GM21528 (cell line): ENCODE measurements around the gene TIE1.

Source experiments
- ATAC-seq: cut with Tn5 transposase; IDR thresholded peaks from one replicate; pipeline ENCODE4 v1.9.1; 2021; ENCODE audit warnings: mild to moderate bottlenecking, moderate library complexity; ENCODE audit not compliant: unreplicated experiment, low FRiP score

Gene TIE1

DNA sequence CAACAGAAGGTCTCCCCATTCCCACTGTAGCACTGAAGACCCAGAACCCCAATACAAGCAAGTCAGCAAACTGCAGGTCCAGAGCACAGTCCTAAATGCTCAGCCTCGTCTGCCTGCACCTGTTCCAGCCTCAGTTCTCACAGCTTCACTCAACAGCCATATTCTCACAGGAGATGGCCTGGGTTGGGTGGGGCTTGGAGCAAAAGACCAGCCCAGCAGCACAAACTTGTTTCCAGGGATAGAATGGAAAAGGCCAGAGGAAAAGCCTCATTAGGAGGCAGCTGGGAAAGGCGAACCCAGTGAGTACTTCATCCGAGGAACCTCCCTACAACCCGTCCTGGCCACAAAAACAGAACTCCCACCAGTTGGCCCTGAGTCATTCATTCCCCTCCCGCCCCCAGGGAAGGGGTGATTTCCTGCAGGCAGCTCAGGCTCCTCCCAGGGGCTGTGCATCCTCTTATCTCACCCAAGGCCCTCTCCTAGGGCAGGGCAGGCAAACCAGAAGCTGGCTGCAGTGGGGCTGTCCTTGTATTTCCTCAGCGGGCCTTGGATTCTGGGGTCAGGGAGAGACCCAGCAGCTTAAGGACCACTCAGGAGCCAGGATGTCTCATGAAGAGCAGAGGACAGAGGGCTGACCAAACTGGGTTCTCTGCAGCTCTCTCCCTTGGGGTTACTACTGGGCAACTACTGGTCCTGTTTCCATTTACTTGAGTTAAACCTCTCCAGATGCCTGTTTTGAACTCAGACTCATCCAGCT, 29.4 kb downstream of the TIE1 start:
- ATAC-seq: no peak

DNA sequence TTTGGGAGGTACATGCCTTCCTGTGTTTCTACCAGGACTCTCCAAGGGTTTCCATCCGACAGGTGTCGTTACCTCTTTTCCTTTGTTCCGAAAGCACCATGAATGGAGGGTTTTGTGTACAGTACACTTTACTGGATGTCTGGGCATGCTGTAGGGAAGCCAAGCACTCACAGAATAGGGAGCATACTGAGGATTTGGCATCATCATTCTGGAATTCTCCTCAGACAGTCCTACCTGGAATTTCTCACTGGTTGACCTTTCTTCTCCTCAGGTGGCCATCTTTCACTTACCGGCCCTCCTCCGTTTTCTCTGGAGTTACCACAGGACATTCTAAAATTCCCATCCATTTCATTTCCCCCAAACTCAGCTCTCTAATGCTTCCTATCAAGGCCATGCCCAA, 30.9 kb downstream of the TIE1 start:
- no peak for ATAC-seq

GRCh38 chr1:43334453-43335205, 33.8 kb downstream of the TIE1 start:
- no peak for ATAC-seq

- no peak for ATAC-seq
Observed at GRCh38 chr1:43337588-43337987, 36.8 kb downstream of the TIE1 start, which contains the start of gene MPL. Gene MPL (plus strand): TSS chr1:43337818. CDS start chr1:43337849, 31 bp downstream.

DNA sequence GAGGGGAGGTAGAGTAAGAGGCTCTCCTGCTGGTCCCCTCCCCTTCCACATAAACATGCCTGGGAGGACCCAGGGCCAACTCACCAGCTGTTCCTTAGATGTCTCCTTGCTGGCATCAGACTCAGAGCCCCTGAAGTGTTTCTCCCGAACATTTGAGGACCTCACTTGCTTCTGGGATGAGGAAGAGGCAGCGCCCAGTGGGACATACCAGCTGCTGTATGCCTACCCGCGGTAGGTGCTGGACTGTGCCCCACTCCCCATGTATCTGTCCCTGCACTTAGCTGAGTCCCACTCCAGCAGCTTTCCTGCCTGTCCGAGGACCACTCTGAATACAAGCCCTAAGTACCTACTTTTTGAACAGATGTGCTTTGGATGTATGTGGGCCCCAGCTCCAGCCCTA, 37.2 kb downstream of the TIE1 start:
- no peak for ATAC-seq

- no peak for ATAC-seq
Observed at GRCh38 chr1:43339584-43340232, 38.9 kb downstream of the TIE1 start.

DNA sequence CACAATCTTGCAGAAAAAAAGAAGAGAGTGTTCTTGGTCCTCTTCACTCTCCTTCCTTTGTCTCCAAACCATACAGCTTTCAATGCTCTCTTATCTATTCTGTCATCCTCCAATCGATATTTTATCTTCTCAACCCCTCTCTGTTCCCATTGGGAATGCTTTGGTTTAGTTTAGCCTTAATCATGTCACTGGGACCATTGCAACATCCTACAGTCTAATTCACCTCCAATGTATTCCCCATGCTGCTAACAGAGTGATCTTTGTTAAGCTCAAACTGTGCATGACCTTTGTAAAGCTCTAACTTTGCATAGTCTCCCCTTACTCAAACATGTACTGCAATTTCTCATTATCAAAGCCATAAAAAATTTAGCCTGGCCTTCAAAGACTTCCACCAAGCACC, 39.8 kb downstream of the TIE1 start:
- no peak for ATAC-seq

DNA sequence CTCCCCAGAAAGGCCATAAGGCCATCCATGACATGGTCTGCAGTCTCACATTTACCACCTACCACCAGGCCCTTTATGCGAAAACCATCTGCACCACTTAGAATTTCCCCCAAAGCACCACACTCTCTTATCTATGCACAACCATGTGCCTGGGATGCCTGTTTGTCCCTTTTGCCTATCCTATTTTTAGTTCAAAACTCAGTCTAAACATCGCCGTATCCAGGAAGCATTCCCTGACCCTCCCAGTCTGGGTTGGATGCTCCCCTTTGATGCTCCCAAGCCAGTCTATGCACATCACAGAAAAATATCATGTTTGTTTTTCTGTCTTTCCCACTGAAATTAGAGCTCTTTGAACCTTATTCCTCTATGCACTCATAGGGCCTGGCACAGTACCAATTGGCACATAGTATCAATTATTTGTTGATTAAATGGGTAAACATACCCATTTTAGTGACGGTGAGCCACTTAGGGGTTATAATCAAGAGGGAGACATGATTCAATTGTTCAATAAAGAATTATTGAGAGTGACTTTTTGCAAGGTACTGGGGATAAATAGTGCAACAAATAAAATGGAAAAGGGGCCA, 43.6 kb downstream of the TIE1 start:
- no peak for ATAC-seq

- no peak for ATAC-seq
Observed at GRCh38 chr1:43345120-43345519, 44.3 kb downstream of the TIE1 start.

DNA sequence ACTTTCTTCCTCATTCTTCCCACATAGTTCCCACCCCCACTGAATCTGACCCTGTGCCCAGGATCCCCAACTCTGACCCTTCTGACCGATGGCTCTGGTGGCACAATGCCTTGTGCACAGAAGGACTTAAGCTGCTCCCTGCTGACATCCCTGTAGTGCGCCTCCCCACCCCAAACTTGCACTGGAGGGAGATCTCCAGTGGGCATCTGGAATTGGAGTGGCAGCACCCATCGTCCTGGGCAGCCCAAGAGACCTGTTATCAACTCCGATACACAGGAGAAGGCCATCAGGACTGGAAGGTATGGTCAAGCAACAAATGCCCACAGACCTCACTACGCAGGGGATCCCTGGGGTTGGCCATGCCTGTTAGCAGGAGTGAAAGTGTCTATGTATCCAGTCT, 45.9 kb downstream of the TIE1 start:
- no peak for ATAC-seq

GRCh38 chr1:43348343-43348808, 47.6 kb downstream of the TIE1 start:
- no peak for ATAC-seq

DNA sequence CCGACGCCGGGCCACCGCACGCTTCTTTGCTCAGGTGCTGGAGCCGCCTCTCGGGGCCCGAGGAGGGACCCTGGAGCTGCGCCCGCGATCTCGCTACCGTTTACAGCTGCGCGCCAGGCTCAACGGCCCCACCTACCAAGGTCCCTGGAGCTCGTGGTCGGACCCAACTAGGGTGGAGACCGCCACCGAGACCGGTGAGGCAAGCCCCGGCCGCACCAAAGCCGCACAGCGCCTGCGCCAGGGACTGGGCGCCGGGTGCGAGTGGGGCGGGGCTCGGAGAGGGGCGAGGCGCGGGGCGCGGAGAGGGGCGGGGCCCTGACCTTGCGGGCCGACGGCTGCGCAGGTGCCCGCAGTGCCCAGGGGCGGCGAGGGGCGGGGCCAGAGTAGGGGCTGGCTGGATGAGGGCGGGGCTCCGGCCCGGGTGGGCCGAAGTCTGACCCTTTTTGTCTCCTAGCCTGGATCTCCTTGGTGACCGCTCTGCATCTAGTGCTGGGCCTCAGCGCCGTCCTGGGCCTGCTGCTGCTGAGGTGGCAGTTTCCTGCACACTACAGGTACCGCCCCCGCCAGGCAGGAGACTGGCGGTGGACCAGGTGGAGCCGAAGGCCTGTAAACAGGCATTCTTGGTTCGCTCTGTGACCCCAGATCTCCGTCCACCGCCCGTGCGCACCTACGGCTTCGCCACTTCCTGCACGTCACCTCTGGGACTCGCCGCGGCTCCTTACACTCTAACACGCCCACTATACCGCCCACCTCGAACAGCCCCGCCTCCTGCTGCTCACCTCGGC, 48.2 kb downstream of the TIE1 start:
- no peak for ATAC-seq

- no peak for ATAC-seq
Observed at GRCh38 chr1:43349594-43350306, 49.0 kb downstream of the TIE1 start.

DNA sequence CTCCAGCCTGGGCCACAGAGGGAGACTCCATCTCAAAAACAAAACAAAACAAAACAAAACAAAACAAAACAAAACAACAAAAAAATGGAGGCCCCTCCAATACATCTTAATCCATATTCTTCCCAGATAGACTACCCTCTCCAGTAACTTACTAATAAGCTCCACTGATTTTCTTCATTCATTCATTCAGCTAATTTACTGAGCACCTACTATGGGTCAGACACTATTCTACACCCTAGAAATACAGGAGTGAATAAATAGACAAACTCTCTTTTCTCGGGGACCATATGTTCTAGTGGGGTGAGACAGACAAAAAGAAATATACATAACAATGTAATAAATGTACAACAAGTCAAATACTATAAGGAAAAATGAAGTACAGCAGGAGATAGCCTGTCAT, 50.2 kb downstream of the TIE1 start:
- no peak for ATAC-seq

DNA sequence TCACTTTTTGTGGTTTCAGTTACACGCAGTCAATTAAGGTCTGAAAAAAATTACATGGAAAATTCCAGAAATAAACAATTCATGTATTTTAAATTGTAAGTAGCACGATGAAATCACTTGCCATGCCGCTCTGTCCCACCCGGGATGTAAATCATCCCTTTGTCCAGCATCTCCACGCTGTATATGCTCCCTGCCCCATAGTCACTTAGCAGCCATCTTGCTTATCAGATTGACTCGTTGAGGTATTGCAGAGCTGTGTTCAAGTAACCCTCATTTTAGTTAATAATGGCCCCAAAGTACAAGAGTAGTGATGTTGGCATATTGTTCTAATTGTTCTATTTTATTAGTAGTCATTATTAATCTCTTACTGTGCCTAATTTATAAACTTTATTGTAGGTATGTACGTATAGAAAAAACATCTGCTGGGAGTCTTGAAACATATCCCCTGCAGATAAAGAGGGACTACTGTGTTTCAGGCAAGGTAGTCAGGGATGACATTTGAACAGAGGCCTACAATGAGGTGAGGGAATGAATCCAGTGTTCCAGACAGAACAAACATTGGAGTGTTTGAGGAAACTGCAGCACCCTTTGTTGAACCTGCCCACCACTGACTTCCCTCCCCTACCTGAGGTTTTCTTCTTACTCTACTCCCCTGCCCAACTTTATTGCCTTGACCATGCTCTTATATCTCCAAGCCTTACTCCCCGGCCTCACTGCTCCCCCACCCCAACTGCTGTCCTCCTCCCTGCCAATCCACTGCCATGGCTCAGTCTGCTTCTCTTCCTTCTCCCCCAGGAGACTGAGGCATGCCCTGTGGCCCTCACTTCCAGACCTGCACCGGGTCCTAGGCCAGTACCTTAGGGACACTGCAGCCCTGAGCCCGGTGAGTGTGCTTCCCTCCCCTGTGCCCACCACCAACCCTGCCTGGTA, 50.9 kb downstream of the TIE1 start:
- no peak for ATAC-seq

DNA sequence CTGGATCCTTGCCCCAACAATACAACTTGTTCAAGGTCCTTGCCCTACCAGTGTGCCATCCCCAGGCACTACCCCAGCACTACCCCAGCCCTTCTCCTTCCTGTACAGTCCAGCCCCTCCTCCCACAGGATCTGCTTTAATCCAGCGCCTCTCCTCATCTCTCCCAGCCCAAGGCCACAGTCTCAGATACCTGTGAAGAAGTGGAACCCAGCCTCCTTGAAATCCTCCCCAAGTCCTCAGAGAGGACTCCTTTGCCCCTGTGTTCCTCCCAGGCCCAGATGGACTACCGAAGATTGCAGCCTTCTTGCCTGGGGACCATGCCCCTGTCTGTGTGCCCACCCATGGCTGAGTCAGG, 51.5 kb downstream of the TIE1 start:
- ATAC-seq: no peak

DNA sequence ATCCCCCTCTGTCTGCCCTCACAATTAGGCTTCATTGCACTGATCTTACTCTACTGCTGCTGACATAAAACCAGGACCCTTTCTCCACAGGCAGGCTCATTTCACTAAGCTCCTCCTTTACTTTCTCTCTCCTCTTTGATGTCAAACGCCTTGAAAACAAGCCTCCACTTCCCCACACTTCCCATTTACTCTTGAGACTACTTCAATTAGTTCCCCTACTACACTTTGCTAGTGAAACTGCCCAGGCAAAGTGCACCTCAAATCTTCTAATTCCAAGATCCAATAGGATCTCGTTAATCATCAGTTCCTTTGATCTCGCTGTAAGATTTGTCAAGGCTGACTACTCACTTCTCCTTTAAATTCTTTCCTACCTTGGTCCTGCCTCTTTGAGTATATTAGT, 52.1 kb downstream of the TIE1 start:
- ATAC-seq: no peak

DNA sequence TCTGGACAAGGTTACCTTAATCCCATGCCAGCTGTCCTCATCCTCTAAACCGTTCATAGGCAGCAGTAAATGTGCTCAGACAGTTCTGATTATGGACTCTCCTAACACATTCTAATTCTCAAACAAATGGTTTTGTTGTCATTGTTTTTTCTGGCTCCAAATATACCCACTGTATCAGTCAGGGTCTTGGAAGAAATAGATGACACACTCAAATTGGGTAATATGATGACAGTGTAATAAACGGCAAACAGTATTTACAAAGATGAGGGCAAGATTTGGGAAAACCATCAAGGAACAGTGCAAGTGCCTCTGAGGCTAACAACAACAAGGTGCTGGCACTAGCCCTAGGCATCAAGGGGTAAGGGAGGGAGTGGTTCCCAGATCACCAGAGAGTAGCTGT, 53.7 kb downstream of the TIE1 start:
- ATAC-seq: no peak

DNA sequence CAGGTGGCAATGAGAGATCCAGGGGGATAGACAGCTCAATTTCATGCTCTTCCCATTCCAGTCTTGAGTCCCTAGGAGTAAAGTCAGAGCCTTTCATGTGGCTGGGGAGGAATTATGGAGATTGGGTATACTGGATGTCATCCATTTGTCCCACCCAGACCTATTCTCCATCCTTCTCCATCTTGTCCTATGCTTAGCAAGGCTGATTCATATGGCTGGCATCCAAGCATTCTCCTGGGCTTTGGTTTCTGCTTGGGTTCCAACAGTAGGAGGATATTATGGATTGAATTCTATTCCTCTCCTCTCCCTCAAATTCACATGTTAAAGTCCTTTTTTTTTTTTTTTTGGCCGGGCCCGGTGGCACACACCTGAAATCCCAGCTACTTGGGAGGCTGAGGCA, 54.2 kb downstream of the TIE1 start:
- ATAC-seq: no peak
